IPS DF 4.7 (cell line): ENCODE results near the gene CCDC177.

Source experiments
- DNase-seq: peaks from one replicate; pipeline ENCODE4 v3.0.0-alpha.2; 2013; ENCODE audit warnings: low spot score; ENCODE audit errors: extremely low read depth

Gene CCDC177

GRCh38 chr14:69531135-69531534, 43.5 kb downstream of the CCDC177 start:
- no peak for DNase-seq

- no peak for DNase-seq
Measured at GRCh38 chr14:69530095-69530494, 44.6 kb downstream of the CCDC177 start.

- no peak for DNase-seq
Measured at GRCh38 chr14:69529563-69529962, 45.1 kb downstream of the CCDC177 start.

GRCh38 chr14:69528930-69529329, 45.7 kb downstream of the CCDC177 start:
- DNase-seq = no peak

- DNase-seq = no peak
Measured at GRCh38 chr14:69528143-69528542, 46.5 kb downstream of the CCDC177 start.

- DNase-seq = no peak
Measured at GRCh38 chr14:69527635-69528034, 47.0 kb downstream of the CCDC177 start.

GRCh38 chr14:69525896-69526295, 48.8 kb downstream of the CCDC177 start:
- no peak for DNase-seq

- no peak for DNase-seq
Measured at GRCh38 chr14:69522026-69522425, 52.6 kb downstream of the CCDC177 start.
